ENCODE measurements around the gene DVL2. TPM values are rescaled to one million over a fixed set of nuclear protein-coding genes. Genes with fewer than 3 reads are reported as not detected.

DVL2 gene
- total RNA-seq, 4 donors from 2014 or later: 22.7 to 41.6 (median 23.6) TPM

- DNase-seq (ENCODE audit: low spot score): peak; percentile 71
- no peak for TF ChIP-seq CTCF (IDR thresholded peaks at IDR 0.05)
- ATAC-seq (ENCODE audit: low FRiP score): peak; percentile 83
These were observed 29.4 kb downstream of the DVL2 start for GRCh38 chr17:7204828-7205461.

GRCh38 chr17:7204336-7204735 is 30.0 kb downstream of the DVL2 start:
- no peak for TF ChIP-seq CTCF (IDR thresholded peaks at IDR 0.05)
- ATAC-seq (ENCODE audit: low FRiP score): no peak
- no peak for DNase-seq (ENCODE audit: low spot score)

- DNase-seq (ENCODE audit: low spot score) (no peak), ATAC-seq (ENCODE audit: low FRiP score) (no peak)
- no peak for TF ChIP-seq CTCF (IDR thresholded peaks at IDR 0.05)
These were observed 30.9 kb downstream of the DVL2 start for GRCh38 chr17:7203391-7203790.

- DNase-seq (ENCODE audit: low spot score) (no peak), ATAC-seq (ENCODE audit: low FRiP score) (no peak)
- no peak for TF ChIP-seq CTCF (IDR thresholded peaks at IDR 0.05)
These were observed 37.5 kb downstream of the DVL2 start for GRCh38 chr17:7196651-7197401.

GRCh38 chr17:7195971-7196370 is 38.3 kb downstream of the DVL2 start:
- ATAC-seq (ENCODE audit: low FRiP score): peak; percentile 29
- no peak for TF ChIP-seq CTCF (IDR thresholded peaks at IDR 0.05)
- no peak for DNase-seq (ENCODE audit: low spot score)

- ATAC-seq (ENCODE audit: low FRiP score) (no peak), DNase-seq (ENCODE audit: low spot score) (no peak)
- no peak for TF ChIP-seq CTCF (IDR thresholded peaks at IDR 0.05)
These were observed 41.9 kb downstream of the DVL2 start for GRCh38 chr17:7192271-7192937.
